ENCODE results near the gene PRPSAP2. TPM values are rescaled to one million over a fixed set of nuclear protein-coding genes. Genes with fewer than 3 reads are reported as not detected.

The PRPSAP2 gene
- polyA plus RNA-seq, 1 donor from 2014 or later, result 358 TPM

GRCh38 chr17:18977021-18977420 is 119.1 kb downstream of the PRPSAP2 start:
- TF ChIP-seq POLR2AphosphoS5 (IDR thresholded peaks at IDR 0.05) (no peak), CTCF (IDR thresholded peaks at IDR 0.05; ENCODE audit: poor library complexity, severe bottlenecking) (no peak), REST (IDR thresholded peaks at IDR 0.05; ENCODE audit: borderline replicate concordance) (no peak), EP300 (conservative IDR thresholded peaks at IDR 0.05; ENCODE audit: poor library complexity, severe bottlenecking) (no peak), SMC3 (conservative IDR thresholded peaks at IDR 0.05; ENCODE audit: poor library complexity) (no peak), TAF1 (IDR thresholded peaks at IDR 0.05; ENCODE audit: low read depth) (no peak), MXI1 (conservative IDR thresholded peaks at IDR 0.05; ENCODE audit: poor library complexity, severe bottlenecking) (no peak), RAD21 (conservative IDR thresholded peaks at IDR 0.05) (no peak), EZH2 (IDR thresholded peaks at IDR 0.05; ENCODE audit: borderline replicate concordance, insufficient read depth, low read length, poor library complexity, severe bottlenecking) (no peak)
- H2AFZ ChIP-seq (ENCODE audit: low read depth, low read length), result no peak overlapping the region

GRCh38 chr17:18977646-18978045 is 119.7 kb downstream of the PRPSAP2 start:
- no peaks in the 10 kb centered on the region for H3K36me3 ChIP-seq (ENCODE audit: insufficient read depth, low read length)

More at GRCh38 chr17:18977021-18977420, 119.1 kb downstream of the PRPSAP2 start:
- Histone ChIP-seq H3F3A (ENCODE audit: insufficient read depth, low read length, poor library complexity, severe bottlenecking) (no peaks in the 10 kb centered on the region), H3K36me3 (ENCODE audit: insufficient read depth, low read length) (no peaks in the 10 kb centered on the region), H3K27ac (ENCODE audit: low read length) (no peak overlapping the region), H3K4me2 (ENCODE audit: low read length) (no peak overlapping the region), H3K9me3 (ENCODE audit: low read length) (no peaks in the 10 kb centered on the region), H3K9me2 (ENCODE audit: insufficient read depth, low read length) (no peaks in the 10 kb centered on the region), H3K79me2 (replicated peaks; ENCODE audit: insufficient read depth, low read length) (no peaks in the 10 kb centered on the region), H3K4me3 (ENCODE audit: low read length) (no peak overlapping the region), H3K9ac (ENCODE audit: low read length) (no peak overlapping the region), H4K20me1 (ENCODE audit: insufficient read depth) (no peaks in the 10 kb centered on the region), H3K27me3 (ENCODE audit: insufficient read depth, low read depth, low read length) (no peaks in the 10 kb centered on the region)

More at GRCh38 chr17:18977646-18978045, 119.7 kb downstream of the PRPSAP2 start:
- no peak overlapping the region for H3K27ac ChIP-seq (ENCODE audit: low read length)
- no peaks in the 10 kb centered on the region for H3K79me2 ChIP-seq (replicated peaks; ENCODE audit: insufficient read depth, low read length)
- no peak overlapping the region for H3K9ac ChIP-seq (ENCODE audit: low read length)
- no peaks in the 10 kb centered on the region for H3K9me3 ChIP-seq (ENCODE audit: low read length)
- no peaks in the 10 kb centered on the region for H4K20me1 ChIP-seq (ENCODE audit: insufficient read depth)
- no peak overlapping the region for H3K4me3 ChIP-seq (ENCODE audit: low read length)
- H3K9me2 ChIP-seq (ENCODE audit: insufficient read depth, low read length), result no peaks in the 10 kb centered on the region
- no peaks in the 10 kb centered on the region for H3K27me3 ChIP-seq (ENCODE audit: insufficient read depth, low read depth, low read length)
- H3K4me2 ChIP-seq (ENCODE audit: low read length), result no peak overlapping the region
- no peak overlapping the region for H2AFZ ChIP-seq (ENCODE audit: low read depth, low read length)
- H3F3A ChIP-seq (ENCODE audit: insufficient read depth, low read length, poor library complexity, severe bottlenecking), result no peaks in the 10 kb centered on the region
- TF ChIP-seq RAD21 (conservative IDR thresholded peaks at IDR 0.05), result no peak
- TF ChIP-seq TAF1 (IDR thresholded peaks at IDR 0.05; ENCODE audit: low read depth), result no peak
- no peak for TF ChIP-seq CTCF (IDR thresholded peaks at IDR 0.05; ENCODE audit: poor library complexity, severe bottlenecking)
- TF ChIP-seq EP300 (conservative IDR thresholded peaks at IDR 0.05; ENCODE audit: poor library complexity, severe bottlenecking), result no peak
- TF ChIP-seq SMC3 (conservative IDR thresholded peaks at IDR 0.05; ENCODE audit: poor library complexity), result no peak

Data from neural cell (in vitro differentiated cells).